ENCODE data around the gene SUPT3H.

- TF ChIP-seq CTCF (IDR thresholded peaks at IDR 0.05) (no peak), POLR2A (IDR thresholded peaks at IDR 0.05) (no peak)
Observed at GRCh38 chr6:44856479-44856878, 521.3 kb downstream of the SUPT3H start.

All from right lobe of liver (tissue), 4 donors.